ENCODE data around the gene OR5K3.

OR5K3 gene

DNA sequence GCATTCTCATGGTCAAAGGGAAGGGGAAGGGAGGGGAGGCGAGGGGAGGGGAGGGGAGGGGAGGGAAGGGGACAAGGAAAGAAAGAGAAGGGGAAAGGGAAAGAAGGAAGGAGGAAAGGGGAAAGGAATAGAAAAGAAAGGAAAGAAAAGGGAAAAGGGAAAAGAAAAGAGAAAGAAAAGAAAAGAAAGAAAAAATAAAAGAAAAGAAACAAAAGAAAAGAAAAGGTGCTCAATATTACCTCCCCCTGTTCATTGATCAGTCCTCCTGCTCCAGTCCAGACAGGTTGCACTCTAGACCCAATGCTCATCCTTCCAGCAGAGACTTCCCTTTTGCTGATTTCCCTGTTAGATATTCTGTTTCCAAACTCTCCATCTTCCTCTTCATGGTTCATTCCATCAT lies 18.0 kb upstream of the OR5K3 start:
- no peak overlapping the region for H2BK15ac ChIP-seq (ENCODE audit: low read length)
- no peak overlapping the region for H2AK5ac ChIP-seq (ENCODE audit: low read depth, low read length)
- H3K4me3 ChIP-seq (ENCODE audit: low read length in 2 of 2) = no peak overlapping the region
- H3K9me3 ChIP-seq (replicated peaks in 1 of 2; ENCODE audit: control insufficient read depth in 2 of 2, insufficient read depth in 1 of 2, low read depth in 1 of 2, low read length in 2 of 2) = no peaks in the 10 kb centered on the region
- no peak overlapping the region for H2BK5ac ChIP-seq (ENCODE audit: low read length)
- no peak overlapping the region for H3K9ac ChIP-seq (ENCODE audit: low read depth, low read length, poor library complexity)
- H3K23ac ChIP-seq (ENCODE audit: low read depth, low read length, poor library complexity) = no peak overlapping the region
- H4K8ac ChIP-seq (ENCODE audit: low read depth, low read length) = no peak overlapping the region
- H2BK120ac ChIP-seq (ENCODE audit: low read depth, low read length) = no peak overlapping the region
- H3K36me3 ChIP-seq (replicated peaks in 1 of 2; ENCODE audit: control insufficient read depth in 2 of 2, insufficient read depth in 2 of 2, low read length in 2 of 2) = no peaks in the 10 kb centered on the region
- H3K4ac ChIP-seq (ENCODE audit: low read length) = no peak overlapping the region
- no peak overlapping the region for H4K91ac ChIP-seq (ENCODE audit: low read depth, low read length, poor library complexity)
- H3K18ac ChIP-seq (ENCODE audit: low read length) = no peak overlapping the region
- no peaks in the 10 kb centered on the region for H3K79me1 ChIP-seq (ENCODE audit: low read depth, low read length)
- WGBS, 2 donors (ENCODE audit: extremely low coverage in 2 of 2, insufficient read length in 2 of 2, insufficient replicate concordance in 1 of 2) = no CpG with 5 or more reads among the region's 1 CpG
- no peak overlapping the region for H3K14ac ChIP-seq (ENCODE audit: low read length)
- H3K4me1 ChIP-seq (ENCODE audit: control insufficient read depth in 2 of 2, insufficient read depth in 1 of 2, low read depth in 1 of 2, low read length in 2 of 2) = no peaks in the 10 kb centered on the region
- DNase-seq (ENCODE audit: low spot score) = no peak
- no peak overlapping the region for H3K4me2 ChIP-seq (ENCODE audit: insufficient read depth, low read length, poor library complexity, severe bottlenecking)
- H3K27me3 ChIP-seq (ENCODE audit: control insufficient read depth in 3 of 3, insufficient read depth in 3 of 3, low read depth in 1 of 3, low read length in 3 of 3) = no peaks in the 10 kb centered on the region
- no peak overlapping the region for H2AFZ ChIP-seq (ENCODE audit: low read length)
- H2BK12ac ChIP-seq (ENCODE audit: low read length) = no peak overlapping the region
- H3K27ac ChIP-seq (replicated peaks; ENCODE audit: low read length) = no peak overlapping the region

DNA sequence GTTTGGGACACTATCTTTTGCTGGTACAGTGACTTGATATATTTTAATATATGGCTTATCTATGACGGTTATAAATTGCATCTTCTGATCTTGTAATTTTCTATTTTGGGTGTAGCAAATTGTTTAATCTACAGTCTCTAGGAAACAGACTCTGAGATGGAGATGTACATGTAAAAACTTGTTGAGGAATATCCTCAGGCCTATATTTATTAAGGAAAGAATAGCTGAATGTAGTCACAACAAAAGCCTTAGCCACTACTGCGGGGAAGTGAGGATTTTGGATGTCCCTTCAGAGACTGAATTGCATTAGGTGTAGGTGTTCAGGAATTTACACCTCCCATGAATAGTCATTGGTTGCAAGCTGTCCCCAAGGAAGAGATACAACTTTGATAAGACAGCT lies 13.8 kb upstream of the OR5K3 start:
- Histone ChIP-seq H4K91ac (ENCODE audit: low read depth, low read length, poor library complexity) (no peak overlapping the region), H4K8ac (ENCODE audit: low read depth, low read length) (no peak overlapping the region), H3K36me3 (replicated peaks in 1 of 2; ENCODE audit: control insufficient read depth in 2 of 2, insufficient read depth in 2 of 2, low read length in 2 of 2) (no peaks in the 10 kb centered on the region), H3K4ac (ENCODE audit: low read length) (no peak overlapping the region), H2BK5ac (ENCODE audit: low read length) (no peak overlapping the region), H2BK12ac (ENCODE audit: low read length) (no peak overlapping the region), H3K4me2 (ENCODE audit: insufficient read depth, low read length, poor library complexity, severe bottlenecking) (no peak overlapping the region), H2AK5ac (ENCODE audit: low read depth, low read length) (no peak overlapping the region), H3K9ac (ENCODE audit: low read depth, low read length, poor library complexity) (no peak overlapping the region), H2BK15ac (ENCODE audit: low read length) (no peak overlapping the region), H3K4me1 (ENCODE audit: control insufficient read depth in 2 of 2, insufficient read depth in 1 of 2, low read depth in 1 of 2, low read length in 2 of 2) (no peaks in the 10 kb centered on the region), H3K18ac (ENCODE audit: low read length) (no peak overlapping the region), H3K27ac (replicated peaks; ENCODE audit: low read length) (no peak overlapping the region), H3K9me3 (replicated peaks in 1 of 2; ENCODE audit: control insufficient read depth in 2 of 2, insufficient read depth in 1 of 2, low read depth in 1 of 2, low read length in 2 of 2) (no peaks in the 10 kb centered on the region), H3K27me3 (ENCODE audit: control insufficient read depth in 3 of 3, insufficient read depth in 3 of 3, low read depth in 1 of 3, low read length in 3 of 3) (no peaks in the 10 kb centered on the region), H3K23ac (ENCODE audit: low read depth, low read length, poor library complexity) (no peak overlapping the region), H3K14ac (ENCODE audit: low read length) (no peak overlapping the region), H2BK120ac (ENCODE audit: low read depth, low read length) (no peak overlapping the region), H3K79me1 (ENCODE audit: low read depth, low read length) (no peaks in the 10 kb centered on the region), H3K4me3 (ENCODE audit: low read length in 2 of 2) (no peak overlapping the region), H2AFZ (ENCODE audit: low read length) (no peak overlapping the region)
- no peak for DNase-seq (ENCODE audit: low spot score)
- WGBS, 2 donors (ENCODE audit: extremely low coverage in 2 of 2, insufficient read length in 2 of 2, insufficient replicate concordance in 1 of 2) = no CpG with 5 or more reads among the region's 2 CpGs

DNA sequence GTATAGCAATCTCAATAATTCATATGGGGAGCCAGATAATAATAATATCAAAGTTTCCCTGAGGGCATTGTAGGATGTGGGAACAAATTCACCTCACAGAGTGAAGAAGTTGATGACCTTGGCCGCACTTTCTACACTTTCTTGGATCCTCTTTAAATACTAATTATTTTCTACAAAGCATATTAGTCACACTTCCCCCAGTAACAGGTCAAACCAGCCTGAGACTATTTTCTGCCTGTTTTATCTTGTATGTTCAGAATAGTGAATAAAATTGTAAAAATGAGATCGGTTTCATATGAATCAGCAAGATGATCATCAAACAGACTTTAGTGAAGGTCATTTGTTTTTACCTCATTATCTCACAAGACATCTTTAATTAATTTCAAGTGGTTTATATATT lies 2.3 kb upstream of the OR5K3 start:
- no CpG with 5 or more reads among the region's 2 CpGs for WGBS, 2 donors (ENCODE audit: extremely low coverage in 2 of 2, insufficient read length in 2 of 2, insufficient replicate concordance in 1 of 2)
- Histone ChIP-seq H2BK12ac (ENCODE audit: low read length) (no peak overlapping the region), H3K27ac (replicated peaks; ENCODE audit: low read length) (no peak overlapping the region), H3K18ac (ENCODE audit: low read length) (no peak overlapping the region), H2AFZ (ENCODE audit: low read length) (no peak overlapping the region), H4K91ac (ENCODE audit: low read depth, low read length, poor library complexity) (no peak overlapping the region), H2BK120ac (ENCODE audit: low read depth, low read length) (no peak overlapping the region), H2AK5ac (ENCODE audit: low read depth, low read length) (no peak overlapping the region), H3K4me2 (ENCODE audit: insufficient read depth, low read length, poor library complexity, severe bottlenecking) (no peak overlapping the region), H2BK5ac (ENCODE audit: low read length) (no peak overlapping the region), H3K4ac (ENCODE audit: low read length) (no peak overlapping the region), H3K23ac (ENCODE audit: low read depth, low read length, poor library complexity) (no peak overlapping the region), H4K8ac (ENCODE audit: low read depth, low read length) (no peak overlapping the region), H3K4me1 (ENCODE audit: control insufficient read depth in 2 of 2, insufficient read depth in 1 of 2, low read depth in 1 of 2, low read length in 2 of 2) (no peaks in the 10 kb centered on the region), H3K14ac (ENCODE audit: low read length) (no peak overlapping the region), H3K36me3 (replicated peaks in 1 of 2; ENCODE audit: control insufficient read depth in 2 of 2, insufficient read depth in 2 of 2, low read length in 2 of 2) (no peaks in the 10 kb centered on the region), H3K9me3 (replicated peaks in 1 of 2; ENCODE audit: control insufficient read depth in 2 of 2, insufficient read depth in 1 of 2, low read depth in 1 of 2, low read length in 2 of 2) (no peaks in the 10 kb centered on the region), H2BK15ac (ENCODE audit: low read length) (no peak overlapping the region), H3K27me3 (ENCODE audit: control insufficient read depth in 3 of 3, insufficient read depth in 3 of 3, low read depth in 1 of 3, low read length in 3 of 3) (no peaks in the 10 kb centered on the region), H3K79me1 (ENCODE audit: low read depth, low read length) (no peaks in the 10 kb centered on the region), H3K9ac (ENCODE audit: low read depth, low read length, poor library complexity) (no peak overlapping the region), H3K4me3 (ENCODE audit: low read length in 2 of 2) (no peak overlapping the region)
- DNase-seq (ENCODE audit: low spot score) = no peak

DNA sequence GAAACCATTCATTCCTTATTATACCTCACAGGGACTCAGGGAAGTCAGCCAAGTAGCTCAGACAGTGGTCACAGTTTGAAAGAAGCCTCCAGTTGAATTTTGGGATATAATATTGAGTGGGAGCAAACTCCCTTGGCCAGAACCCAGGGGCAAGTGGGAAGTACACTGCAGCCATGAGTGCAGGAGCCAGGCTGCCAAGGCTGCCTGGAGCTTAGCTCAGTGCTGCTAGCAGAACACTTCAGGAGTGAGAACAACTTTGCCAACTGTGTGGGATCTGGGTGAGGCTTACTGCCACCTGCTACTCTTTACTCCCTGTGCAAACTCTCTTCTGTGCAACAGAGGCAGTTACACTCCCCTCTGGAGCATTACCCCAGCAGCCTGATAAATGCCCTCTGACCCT lies 4.6 kb downstream of the OR5K3 start:
- H3K4me3 ChIP-seq (ENCODE audit: low read length in 2 of 2) = no peak overlapping the region
- DNase-seq (ENCODE audit: low spot score) = no peak
- H3K9ac ChIP-seq (ENCODE audit: low read depth, low read length, poor library complexity) = no peak overlapping the region
- no peak overlapping the region for H3K27ac ChIP-seq (replicated peaks; ENCODE audit: low read length)
- H3K9me3 ChIP-seq (replicated peaks in 1 of 2; ENCODE audit: control insufficient read depth in 2 of 2, insufficient read depth in 1 of 2, low read depth in 1 of 2, low read length in 2 of 2) = no peaks in the 10 kb centered on the region
- no peak overlapping the region for H3K23ac ChIP-seq (ENCODE audit: low read depth, low read length, poor library complexity)
- H4K91ac ChIP-seq (ENCODE audit: low read depth, low read length, poor library complexity) = no peak overlapping the region
- H2BK12ac ChIP-seq (ENCODE audit: low read length) = no peak overlapping the region
- H3K27me3 ChIP-seq (ENCODE audit: control insufficient read depth in 3 of 3, insufficient read depth in 3 of 3, low read depth in 1 of 3, low read length in 3 of 3) = no peaks in the 10 kb centered on the region
- no peak overlapping the region for H3K14ac ChIP-seq (ENCODE audit: low read length)
- H2AFZ ChIP-seq (ENCODE audit: low read length) = no peak overlapping the region
- no peaks in the 10 kb centered on the region for H3K4me1 ChIP-seq (ENCODE audit: control insufficient read depth in 2 of 2, insufficient read depth in 1 of 2, low read depth in 1 of 2, low read length in 2 of 2)
- H4K8ac ChIP-seq (ENCODE audit: low read depth, low read length) = no peak overlapping the region
- no peak overlapping the region for H2BK120ac ChIP-seq (ENCODE audit: low read depth, low read length)
- H2BK15ac ChIP-seq (ENCODE audit: low read length) = no peak overlapping the region
- H3K18ac ChIP-seq (ENCODE audit: low read length) = no peak overlapping the region
- H2BK5ac ChIP-seq (ENCODE audit: low read length) = no peak overlapping the region
- H2AK5ac ChIP-seq (ENCODE audit: low read depth, low read length) = no peak overlapping the region
- no peaks in the 10 kb centered on the region for H3K36me3 ChIP-seq (replicated peaks in 1 of 2; ENCODE audit: control insufficient read depth in 2 of 2, insufficient read depth in 2 of 2, low read length in 2 of 2)
- no peak overlapping the region for H3K4ac ChIP-seq (ENCODE audit: low read length)
- no peak overlapping the region for H3K4me2 ChIP-seq (ENCODE audit: insufficient read depth, low read length, poor library complexity, severe bottlenecking)
- no peaks in the 10 kb centered on the region for H3K79me1 ChIP-seq (ENCODE audit: low read depth, low read length)

Measured in neuronal stem cell (in vitro differentiated cells).